GM21515 (cell line): ENCODE measurements around the gene ARHGAP15.
"Not testable (repeated sequence)": the region's sequence is repeated elsewhere in the genome, so short reads cannot be mapped to it uniquely, and the experiment has no call there.

Experiments
- ATAC-seq: cut with Tn5 transposase; IDR thresholded peaks from one replicate; pipeline ENCODE4 v1.9.1; 2021; ENCODE audit not compliant: unreplicated experiment

ARHGAP15 gene

DNA sequence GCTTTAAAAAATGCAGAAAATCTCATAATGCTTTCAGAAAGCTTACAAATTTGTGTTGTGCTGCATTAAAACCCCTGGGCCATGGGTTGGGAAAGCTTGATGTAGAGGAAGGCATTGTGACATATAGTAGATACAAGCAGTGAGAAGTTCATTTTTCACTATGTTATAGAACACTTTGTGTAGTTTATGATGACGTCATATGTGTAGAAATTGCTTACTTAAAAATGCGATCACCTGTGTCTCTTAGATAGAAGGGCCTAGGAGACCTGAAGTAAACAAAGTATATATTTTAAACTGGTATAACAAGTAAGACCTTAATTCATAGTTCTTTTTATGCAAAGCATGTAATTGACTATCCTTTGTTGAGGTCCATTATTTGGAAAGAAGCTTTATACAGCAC lies 393.5 kb downstream of the ARHGAP15 start:
- ATAC-seq, result no peak

DNA sequence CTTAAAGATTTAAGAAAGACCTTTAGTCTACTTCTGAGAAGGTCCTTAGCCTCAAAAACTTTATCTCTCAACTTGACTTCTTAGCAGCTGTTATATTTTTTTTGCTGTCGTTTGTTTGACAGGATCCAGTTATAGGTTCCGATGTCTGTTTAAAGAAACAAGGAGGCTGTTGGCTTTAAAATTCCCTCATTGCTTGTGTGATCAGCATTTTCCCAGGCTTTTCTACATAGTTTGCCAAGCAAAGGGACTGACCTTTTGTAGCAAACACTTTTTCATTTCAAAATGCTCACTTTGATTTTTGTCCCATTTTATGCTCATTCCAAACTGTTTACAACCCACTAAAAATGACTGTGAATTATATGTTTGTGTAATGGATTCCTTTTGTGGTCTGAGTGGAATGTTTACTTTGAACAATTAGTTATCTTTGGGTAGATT lies 394.9 kb downstream of the ARHGAP15 start:
- no peak for ATAC-seq

DNA sequence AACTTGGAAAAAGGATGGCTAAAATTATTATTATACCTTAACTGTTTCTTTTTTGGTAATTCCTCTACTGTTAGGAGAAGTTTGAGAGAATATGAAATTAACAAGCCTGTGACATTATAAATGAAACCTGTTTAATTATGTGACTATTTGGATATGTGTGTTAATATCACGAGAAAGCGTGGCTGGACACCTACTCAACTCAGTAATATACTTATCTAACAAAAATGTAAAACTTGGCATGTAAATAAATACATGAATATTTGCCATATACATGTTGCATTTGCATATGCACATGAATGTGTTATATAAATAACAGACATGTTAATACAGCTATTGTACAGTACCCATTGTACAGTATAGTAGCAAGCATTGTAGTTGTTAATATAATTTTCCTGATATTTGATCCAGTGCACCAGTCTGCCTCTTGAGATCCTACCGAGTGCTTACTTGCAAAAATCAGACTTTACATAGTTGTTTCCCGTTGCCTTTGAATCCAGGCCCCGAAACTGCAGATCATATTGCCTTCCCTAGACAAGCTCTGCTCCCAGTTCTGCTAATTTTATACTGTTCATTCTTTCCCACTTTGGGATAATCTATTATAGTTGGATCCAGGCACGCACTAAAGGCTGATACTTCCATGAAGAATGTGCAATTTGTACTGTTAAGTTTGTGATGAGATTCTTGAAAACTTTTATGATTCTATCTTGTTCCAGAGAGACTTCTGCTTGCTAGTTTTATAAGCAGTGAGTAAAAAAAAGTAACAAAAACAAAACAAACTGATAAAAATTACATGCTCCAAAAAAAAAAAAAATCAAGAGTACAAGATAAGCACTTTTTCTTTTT lies 395.6 kb downstream of the ARHGAP15 start:
- no peak for ATAC-seq

DNA sequence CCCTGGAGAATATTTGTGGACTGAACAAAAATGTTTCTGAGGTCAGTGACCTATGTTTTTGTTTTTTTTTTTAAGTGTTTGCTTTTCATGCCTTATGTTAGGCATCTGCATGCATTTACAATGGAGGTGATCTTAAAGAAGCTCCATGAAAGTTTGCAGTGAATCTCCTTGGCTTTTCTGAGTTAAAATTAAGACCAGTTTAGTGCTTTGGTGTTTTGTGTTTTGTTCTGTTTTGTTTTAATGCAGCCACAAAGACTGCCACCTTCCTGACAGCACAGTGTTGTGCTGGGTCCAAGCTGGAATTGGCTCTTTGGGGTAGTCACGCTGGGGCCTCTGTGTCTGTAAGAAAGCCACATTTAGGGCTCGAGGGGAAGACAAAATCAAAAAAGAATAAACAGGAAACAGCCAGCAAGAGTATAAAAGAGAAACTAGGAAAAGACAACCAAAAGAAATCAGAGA lies 396.2 kb downstream of the ARHGAP15 start:
- ATAC-seq, result no peak

DNA sequence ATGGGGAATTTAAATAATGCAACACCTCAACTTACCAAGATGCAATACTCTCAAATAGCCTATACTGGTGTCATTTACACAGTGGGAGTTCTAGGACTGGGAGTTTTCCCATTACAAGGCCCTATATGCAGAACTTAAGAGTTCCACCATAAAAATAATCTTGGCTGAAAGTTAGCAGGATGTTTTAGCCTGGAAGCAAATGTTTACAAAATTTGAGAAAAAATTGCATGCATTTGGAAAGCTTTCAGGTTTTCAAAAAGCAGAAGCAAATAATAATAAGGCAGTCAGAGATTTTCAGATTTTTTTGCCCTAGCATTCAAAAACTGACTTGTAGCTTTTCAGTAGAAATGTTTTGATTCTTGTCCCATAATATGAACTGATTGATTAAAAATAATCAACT lies 397.3 kb downstream of the ARHGAP15 start:
- no peak for ATAC-seq

DNA sequence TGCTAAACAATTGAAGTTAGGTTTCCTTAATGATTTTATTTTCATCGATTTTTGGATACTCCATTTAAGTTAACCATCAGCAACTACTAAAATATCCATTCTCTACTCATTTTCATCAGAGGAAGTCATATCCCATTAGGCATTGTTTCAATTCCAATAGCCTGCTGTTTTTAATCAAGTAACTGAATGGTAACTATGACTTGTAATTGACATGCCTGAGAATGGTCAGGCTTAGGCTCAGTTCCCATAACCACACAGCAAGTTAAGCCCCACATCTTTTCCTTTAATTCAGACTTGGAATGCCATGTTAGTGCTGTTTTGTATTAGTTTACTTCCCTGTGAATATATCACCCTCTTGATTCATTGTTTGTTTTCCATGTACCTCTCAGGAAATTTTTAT lies 398.8 kb downstream of the ARHGAP15 start:
- no peak for ATAC-seq

DNA sequence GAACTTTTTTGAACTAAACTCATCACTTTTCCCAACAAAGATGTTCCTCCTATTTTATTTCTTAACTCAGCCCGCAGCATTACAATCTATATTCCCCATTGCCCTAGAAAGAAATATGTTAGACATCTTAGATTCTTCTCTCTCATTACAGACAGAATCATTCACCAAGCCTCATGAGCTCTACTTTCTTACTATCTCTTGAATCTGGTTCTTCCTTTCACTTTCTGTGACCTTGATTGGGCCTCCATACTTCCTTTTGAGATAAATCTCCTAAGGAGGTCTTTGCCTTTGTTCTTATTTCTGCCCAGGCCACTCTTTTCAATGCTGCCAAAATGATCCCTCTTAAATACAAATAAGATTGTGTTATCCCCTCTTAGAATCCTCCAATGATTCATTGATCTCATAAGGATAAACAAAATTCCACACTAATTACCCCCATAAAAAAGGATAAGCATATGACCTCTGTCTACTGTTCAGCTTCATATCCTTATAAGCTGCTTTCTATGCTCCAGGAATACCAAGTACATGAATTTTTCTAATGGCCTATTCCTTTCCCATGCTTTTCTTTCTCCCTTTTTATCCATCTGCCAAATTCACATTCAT lies 400.0 kb downstream of the ARHGAP15 start:
- ATAC-seq, result no peak

DNA sequence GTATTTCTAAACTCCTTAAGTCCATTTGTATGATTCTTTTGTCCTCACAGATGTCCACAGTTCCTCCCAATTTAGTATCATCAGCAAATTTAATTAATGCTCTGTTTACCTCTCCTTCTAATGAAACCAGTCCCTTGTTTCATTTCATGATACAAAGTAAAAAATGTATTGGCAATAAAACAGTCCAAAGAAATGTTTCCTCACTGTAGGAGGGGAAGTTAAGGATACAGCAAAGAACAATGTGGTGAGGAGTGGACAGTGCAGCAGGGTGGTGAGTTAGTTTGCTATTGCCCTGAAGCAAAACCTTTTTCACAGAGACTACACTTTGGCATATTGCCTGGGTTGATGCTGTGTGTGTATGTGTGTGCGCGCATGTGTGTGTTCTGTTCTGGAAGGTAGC lies 401.5 kb downstream of the ARHGAP15 start:
- ATAC-seq, result no peak

DNA sequence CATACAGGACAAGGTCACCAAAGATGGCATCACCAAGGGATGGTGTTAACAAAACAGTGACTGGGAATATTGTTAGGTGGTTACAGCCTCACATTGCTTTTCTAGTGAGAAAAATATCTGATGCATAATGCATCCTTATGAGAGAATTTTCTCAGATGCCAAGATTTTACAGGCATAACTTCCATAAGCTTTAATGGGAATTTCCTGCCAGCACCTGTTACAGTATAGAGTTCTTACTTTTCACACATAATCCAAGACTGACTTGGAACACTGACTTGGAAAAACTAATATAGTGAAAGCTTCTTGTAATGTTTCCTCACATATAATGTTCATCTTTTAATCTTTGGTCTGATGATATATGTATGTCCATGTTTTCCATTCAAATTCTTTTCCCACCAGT lies 402.8 kb downstream of the ARHGAP15 start:
- ATAC-seq, result no peak

DNA sequence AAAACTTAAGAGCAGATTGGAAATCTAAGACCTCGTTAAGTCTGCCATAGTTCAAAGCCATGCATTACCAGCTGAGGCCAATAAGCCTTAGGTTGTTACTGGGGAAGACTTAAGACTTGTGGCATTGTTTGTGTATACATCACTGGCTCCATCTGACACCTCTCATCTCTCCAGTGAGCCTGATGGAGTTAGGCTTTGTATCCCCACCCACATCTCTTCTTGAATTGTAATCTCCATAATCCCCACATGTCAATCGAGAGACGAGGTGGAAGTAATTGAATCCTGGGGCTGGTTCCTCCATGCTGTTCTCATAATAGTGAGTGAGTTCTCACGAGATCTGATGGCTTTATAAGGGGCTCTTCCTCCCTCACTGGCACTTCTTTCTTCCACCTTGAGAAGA lies 404.6 kb downstream of the ARHGAP15 start:
- ATAC-seq, result no peak

DNA sequence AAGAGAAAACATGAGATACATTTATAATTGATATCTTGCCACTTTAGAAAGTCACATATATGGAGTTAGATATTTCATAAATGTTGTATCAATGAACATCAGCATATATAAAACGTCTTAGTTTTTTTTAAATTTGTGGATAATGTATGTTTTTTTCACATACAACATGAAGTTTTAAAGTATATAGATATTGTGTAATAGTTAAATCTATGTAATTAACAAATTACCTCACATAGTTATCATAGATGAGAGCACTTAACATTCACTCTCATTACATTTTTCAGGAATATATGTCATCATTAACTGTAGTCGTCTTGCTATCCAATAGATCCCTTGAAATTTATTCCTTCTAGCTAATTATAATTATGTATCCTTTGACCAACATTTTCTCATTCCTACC lies 406.6 kb downstream of the ARHGAP15 start:
- ATAC-seq, result no peak

DNA sequence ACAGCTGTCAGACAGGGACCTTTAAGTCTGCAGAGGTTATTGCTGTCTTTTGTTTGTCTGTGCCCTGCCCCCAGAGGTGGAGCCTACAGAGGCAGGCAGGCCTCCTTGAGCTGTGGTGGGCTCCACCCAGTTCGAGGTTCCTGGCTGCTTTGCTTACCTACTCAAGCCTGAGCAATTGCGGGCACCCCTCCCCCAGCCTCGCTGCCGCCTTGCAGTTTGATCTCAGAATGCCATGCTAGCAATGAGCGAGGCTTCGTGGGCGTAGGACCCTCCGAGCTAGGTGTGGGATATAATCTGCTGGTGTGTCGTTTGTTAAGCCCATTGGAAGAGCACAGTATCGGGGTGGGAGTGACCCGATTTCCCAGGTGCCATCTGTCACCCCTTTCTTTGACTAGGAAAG lies 412.7 kb downstream of the ARHGAP15 start:
- ATAC-seq, result not testable (repeated sequence)

DNA sequence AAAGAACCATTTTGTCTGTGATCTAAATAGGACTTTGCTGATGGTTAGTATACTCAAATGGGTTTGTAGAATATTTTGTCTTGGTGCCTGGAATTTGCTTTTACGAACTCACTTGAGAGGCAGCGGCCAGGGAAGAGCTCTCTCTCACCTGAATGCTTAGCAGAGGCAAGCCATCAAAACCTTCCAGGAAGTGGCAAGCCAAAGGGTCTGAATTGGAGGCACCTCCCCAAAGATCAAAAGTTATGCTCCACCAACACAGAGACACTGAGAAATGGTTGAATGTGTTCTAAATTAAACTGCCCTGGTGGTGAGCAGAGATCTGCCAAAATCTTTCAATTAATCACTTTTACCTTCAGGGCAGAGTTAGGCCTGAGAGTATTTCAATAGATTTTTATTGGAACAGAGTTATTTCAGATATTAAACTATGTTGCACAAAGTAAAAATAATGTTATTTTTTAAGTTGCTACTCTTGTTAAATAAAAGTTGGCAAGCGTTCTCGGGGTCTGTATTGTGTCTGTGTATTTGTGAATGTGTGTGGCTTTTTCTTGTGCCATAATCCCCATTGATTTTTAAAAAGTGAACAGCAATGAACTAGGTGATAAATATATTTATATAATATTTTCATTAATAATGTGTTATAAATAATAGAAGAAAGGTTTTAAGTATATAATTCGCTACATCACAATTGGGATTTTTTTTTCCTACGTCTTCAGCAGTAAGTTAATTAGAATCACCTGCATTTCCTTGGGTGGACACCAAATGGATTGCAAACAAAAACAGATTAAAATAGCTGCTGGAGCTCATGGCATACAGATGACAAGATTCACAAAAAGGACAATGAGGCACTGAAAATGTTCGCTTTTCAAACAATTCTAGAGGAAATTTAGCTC lies 416.1 kb downstream of the ARHGAP15 start:
- ATAC-seq, result no peak

DNA sequence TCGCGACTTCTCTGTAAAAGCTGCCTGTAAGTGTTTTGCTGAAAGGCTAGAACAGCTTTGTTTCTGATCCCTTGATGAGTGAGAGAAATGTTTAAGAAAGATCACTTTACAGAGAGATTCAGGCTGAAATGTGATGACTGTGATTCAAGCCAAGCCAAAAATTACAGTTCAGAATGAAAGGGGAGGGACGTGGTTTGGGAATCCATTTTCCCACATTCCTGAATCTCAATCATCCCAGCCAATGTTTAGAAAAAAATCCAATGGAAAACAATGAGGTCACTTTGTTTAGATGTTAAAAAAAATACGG lies 416.7 kb downstream of the ARHGAP15 start:
- ATAC-seq, result no peak

DNA sequence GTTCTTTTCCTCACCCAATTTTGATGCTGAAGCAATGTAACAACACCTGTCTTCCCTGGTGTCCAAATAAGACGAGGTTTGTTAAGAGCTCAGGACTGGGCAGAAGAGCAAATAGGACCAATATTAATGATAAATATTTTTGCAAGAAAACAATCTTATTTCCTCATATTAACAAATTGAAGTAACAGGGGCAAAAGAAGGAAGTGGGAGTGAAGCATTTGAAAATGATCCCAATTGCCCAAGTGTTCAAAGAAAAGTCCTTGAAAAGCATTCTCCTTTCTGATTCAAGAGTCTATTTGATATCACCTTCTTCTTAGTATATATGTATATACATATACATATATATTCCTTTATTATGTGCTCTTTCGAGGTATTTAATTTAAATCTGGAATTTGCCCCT lies 418.8 kb downstream of the ARHGAP15 start:
- no peak for ATAC-seq

DNA sequence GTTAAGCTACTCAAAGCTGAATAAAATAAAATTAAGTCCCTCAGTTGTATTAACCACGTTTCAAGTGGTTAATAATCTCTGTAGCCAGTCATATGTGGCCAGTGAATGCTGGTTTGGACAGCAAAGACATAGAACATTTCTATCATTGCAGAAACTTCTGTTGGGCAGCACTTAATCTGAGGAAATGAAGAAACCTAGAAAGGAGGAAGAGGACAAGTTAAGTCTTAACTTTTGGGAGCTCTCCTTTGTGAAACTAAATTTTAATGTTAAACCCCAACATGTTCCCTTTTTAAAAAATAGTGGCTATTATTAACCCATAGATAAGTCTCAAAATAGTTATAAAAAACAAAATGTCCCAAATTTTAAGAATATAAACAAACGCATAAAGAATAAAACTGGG lies 421.3 kb downstream of the ARHGAP15 start:
- ATAC-seq, result no peak

DNA sequence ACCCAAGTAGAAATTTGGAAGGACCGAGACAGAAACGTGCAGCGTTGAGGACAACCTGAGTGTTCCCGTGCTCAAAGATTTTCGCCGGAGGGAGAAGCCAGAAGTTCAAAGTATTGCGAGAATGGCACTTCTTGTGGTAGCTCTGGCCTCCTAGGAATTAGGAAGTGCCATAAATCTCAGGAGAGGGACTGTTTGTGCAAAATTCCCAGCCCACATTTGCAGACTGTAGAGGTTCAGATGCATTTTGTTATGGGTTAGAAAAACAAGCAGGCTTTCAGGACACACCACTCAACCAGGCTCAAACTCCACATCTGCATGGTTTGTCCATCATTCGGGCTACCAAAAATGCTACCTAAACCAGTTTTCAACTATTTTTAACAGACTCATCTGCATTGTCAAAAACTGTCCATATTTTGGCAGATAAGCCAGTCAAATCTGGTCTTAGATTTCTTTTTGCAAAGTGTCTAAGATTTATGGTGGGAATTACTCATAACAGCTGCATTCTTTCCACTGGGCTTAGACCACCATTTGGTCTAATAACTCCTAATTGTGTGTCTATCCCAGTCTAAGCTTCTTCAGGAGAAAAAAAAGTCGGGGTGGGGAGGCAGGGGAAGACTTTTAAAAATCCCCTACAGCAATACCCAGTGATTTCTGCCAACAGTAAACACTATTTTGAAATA lies 422.9 kb downstream of the ARHGAP15 start:
- no peak for ATAC-seq

DNA sequence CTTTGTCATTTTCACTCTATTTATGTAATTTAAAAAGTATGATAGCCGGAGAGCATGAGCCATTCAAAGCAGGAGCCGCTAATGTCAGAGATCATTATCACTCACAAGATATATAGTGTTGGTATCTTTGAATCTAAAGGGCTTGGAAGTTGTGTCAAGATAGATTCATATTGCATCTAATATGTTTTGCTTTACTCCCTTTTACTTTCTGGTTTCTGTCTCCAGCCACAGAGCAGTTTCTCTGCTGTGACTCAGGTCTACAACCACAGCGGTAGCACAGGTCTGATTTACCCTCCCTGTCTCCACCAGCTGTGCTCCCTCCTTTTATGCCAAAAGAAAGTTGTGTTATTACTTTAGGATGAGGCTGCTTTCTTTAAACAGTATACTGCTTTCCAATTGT lies 424.0 kb downstream of the ARHGAP15 start:
- peak; percentile 63 for ATAC-seq

DNA sequence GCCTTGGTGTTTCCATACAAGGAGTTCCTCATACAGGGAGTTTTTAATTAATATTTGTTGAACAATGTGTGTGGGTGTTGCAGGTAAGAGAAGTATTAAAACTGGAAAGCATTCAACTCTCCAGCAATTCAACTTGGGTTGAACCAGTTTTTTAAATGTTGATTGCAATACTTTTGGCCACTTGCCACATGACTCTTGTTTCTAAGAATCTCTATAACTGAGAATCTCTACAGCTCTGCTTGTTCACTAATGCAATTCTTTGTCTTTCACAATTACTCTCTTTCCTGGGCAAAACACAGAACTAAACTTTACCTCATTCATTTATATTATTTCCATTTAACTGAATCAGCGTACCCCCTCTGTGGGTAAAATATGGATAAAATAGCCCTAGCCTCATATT lies 429.4 kb downstream of the ARHGAP15 start:
- no peak for ATAC-seq

DNA sequence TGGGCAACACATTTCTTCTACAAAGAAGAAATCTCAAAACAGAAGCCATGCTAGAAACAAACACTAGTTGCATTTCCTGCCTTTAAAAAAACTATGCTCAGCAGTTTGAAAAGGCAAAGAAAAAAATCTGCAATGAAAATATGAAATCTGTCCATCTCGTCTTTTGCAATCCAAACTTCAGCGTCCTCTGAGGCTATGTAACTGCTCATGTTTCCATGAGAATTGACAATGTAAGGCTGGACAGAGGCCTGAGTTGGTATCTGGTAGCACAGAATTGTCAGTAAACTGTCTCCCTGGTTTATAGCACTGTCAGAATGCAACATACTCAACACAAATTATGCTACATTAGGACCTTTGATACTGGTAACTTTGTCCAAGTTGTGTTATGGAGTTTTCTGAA lies 429.9 kb downstream of the ARHGAP15 start:
- ATAC-seq, result no peak

DNA sequence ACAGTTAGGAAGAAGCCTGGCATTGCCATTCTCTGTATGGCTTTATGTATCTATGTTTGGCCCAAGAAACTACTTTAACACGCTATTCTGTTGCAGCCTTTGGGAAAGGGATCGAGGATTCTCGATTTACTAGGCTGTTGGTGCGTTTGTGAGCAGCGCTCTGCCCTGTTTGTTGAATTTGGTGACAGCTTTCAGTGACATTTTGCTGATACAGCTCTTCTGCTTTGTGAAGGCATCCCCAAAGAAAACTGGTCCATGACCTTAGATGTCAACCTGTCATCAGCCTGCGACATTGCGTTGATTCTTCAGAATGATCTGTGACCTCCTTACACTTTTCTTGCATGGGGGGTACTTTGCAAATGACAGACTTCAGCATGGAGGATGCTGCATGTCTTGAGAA lies 431.5 kb downstream of the ARHGAP15 start:
- ATAC-seq, result no peak
